GM20000 (cell line): ENCODE results near the gene RABGAP1L.

ENCODE experiments used
- DNase-seq: peaks from one replicate; pipeline ENCODE4 v3.0.0; 2012; ENCODE audit warnings: low spot score
- TF ChIP-seq, protein P1 (sequence below): IDR thresholded peaks from 2 replicates; pipeline ENCODE4 v1.5.1; 2012; ENCODE audit warnings: mild to moderate bottlenecking, control low read depth; ENCODE audit errors: extremely low read depth, missing control alignments

Gene RABGAP1L

GRCh38 chr1:174922121-174922520 is 762.8 kb downstream of the RABGAP1L start:
- no peak for DNase-seq
- TF ChIP-seq, protein P1, sequence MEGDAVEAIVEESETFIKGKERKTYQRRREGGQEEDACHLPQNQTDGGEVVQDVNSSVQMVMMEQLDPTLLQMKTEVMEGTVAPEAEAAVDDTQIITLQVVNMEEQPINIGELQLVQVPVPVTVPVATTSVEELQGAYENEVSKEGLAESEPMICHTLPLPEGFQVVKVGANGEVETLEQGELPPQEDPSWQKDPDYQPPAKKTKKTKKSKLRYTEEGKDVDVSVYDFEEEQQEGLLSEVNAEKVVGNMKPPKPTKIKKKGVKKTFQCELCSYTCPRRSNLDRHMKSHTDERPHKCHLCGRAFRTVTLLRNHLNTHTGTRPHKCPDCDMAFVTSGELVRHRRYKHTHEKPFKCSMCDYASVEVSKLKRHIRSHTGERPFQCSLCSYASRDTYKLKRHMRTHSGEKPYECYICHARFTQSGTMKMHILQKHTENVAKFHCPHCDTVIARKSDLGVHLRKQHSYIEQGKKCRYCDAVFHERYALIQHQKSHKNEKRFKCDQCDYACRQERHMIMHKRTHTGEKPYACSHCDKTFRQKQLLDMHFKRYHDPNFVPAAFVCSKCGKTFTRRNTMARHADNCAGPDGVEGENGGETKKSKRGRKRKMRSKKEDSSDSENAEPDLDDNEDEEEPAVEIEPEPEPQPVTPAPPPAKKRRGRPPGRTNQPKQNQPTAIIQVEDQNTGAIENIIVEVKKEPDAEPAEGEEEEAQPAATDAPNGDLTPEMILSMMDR = no peak

GRCh38 chr1:174923820-174924219 is 764.5 kb downstream of the RABGAP1L start:
- no peak for DNase-seq
- TF ChIP-seq, protein P1 = no peak

- DNase-seq = no peak
- TF ChIP-seq, protein P1 = no peak
These were observed 769.2 kb downstream of the RABGAP1L start for GRCh38 chr1:174928541-174928940.

- DNase-seq = no peak
- TF ChIP-seq, protein P1 = no peak
These were observed 771.9 kb downstream of the RABGAP1L start for GRCh38 chr1:174931214-174931613.

- DNase-seq = no peak
- TF ChIP-seq, protein P1 = no peak
These were observed 773.3 kb downstream of the RABGAP1L start for GRCh38 chr1:174932587-174932986.

GRCh38 chr1:174935961-174936727 is 776.8 kb downstream of the RABGAP1L start:
- TF ChIP-seq, protein P1 = no peak

DNA sequence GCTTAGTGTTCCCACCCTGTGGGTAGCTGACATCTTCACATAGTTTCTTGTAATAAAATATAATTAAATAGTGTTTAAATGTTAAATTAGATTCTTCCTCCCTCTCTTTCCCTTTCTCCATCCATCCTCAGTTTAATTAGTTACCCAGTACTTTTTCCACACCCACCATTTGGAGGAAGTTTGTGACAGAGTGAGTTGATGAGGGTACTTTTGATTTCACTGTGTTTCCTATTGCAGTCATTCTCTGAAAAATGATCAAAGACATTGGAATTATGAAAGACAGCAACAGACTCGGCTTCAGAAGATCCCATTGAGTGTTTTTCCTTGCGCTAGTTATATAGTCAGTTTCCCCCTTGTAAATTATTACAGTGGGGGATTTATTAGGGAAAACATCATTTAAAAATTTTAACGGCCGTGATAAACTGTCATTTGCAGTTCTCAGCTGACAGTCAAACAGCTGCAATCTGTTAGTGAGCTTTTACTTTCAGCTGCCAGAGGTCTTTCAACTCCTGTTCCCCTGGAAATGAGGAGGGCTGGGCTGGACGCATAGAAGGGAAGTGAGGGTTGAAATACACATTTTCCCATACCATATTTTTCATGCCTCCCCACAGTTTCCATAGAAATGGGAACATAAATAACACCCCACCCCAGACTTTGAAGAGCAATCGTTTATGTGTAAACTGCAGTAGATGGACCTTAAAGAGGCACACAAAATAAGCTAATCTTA is 779.1 kb downstream of the RABGAP1L start:
- TF ChIP-seq, protein P1 = no peak
- DNase-seq = no peak

More at GRCh38 chr1:174935961-174936727, 776.8 kb downstream of the RABGAP1L start:
- no peak for DNase-seq
